RWPE2 (cell line): ENCODE results near the gene INO80.

Experiments
- ATAC-seq: fragments of 200-7000 bp; cut with Tn5 transposase; 3 replicates; pipeline ENCODE4 v1.9.1; 2021; ENCODE audit warnings: low read depth
- DNase-seq: peaks from one replicate; pipeline ENCODE4 v3.0.0-alpha.2; 2020; ENCODE audit warnings: low spot score
- H3K27ac ChIP-seq: fragments of 450-650 bp; 2 replicates; pipeline ENCODE4 v1.5.1; 2017; ENCODE audit warnings: mild to moderate bottlenecking; ENCODE audit not compliant: poor library complexity, severe bottlenecking
- H3K27me3 ChIP-seq: fragments of 250-450 bp; sonication (Bioruptor Pico); 2 replicates; pipeline ENCODE4 v1.5.1; 2021; ENCODE audit warnings: mild to moderate bottlenecking, moderate library complexity; ENCODE audit not compliant: insufficient read depth, poor library complexity, severe bottlenecking
- H3K36me3 ChIP-seq: fragments of 250-450 bp; sonication (Bioruptor Pico); 2 replicates; pipeline ENCODE4 v1.5.1; 2020; ENCODE audit warnings: low read depth, mild to moderate bottlenecking, moderate library complexity
- H3K4me1 ChIP-seq: fragments of 250-450 bp; sonication (Bioruptor Pico); 2 replicates; pipeline ENCODE4 v1.5.1; 2021; ENCODE audit warnings: mild to moderate bottlenecking, moderate library complexity; ENCODE audit not compliant: insufficient read depth, poor library complexity, severe bottlenecking
- H3K4me3 ChIP-seq: fragments of 250-450 bp; sonication (Bioruptor Pico); 2 replicates; pipeline ENCODE4 v1.5.1; 2021; ENCODE audit warnings: mild to moderate bottlenecking, moderate library complexity; ENCODE audit not compliant: severe bottlenecking
- H3K9me3 ChIP-seq: fragments of 250-450 bp; sonication (Bioruptor Pico); 2 replicates; pipeline ENCODE4 v1.5.1; 2021; ENCODE audit warnings: mild to moderate bottlenecking, moderate library complexity; ENCODE audit not compliant: severe bottlenecking
- TF ChIP-seq, protein P1 (sequence below): fragments of 450-650 bp; IDR thresholded peaks from one replicate; pipeline ENCODE4 v1.5.1; 2017; ENCODE audit warnings: mild to moderate bottlenecking, moderate library complexity; ENCODE audit not compliant: poor library complexity, severe bottlenecking

The INO80 gene

GRCh38 chr15:41028853-41029252 lies 87.2 kb downstream of the INO80 start:
- no peaks in the 10 kb centered on the region for H3K9me3 ChIP-seq
- no peak for ATAC-seq
- H3K36me3 ChIP-seq: peaks cover 67% of the 10 kb centered on the region
- H3K4me1 ChIP-seq: no peaks in the 10 kb centered on the region
- no peaks in the 10 kb centered on the region for H3K27me3 ChIP-seq
- H3K27ac ChIP-seq: no peak overlapping the region
- DNase-seq: no peak
- no peak overlapping the region for H3K4me3 ChIP-seq
- TF ChIP-seq, protein P1, sequence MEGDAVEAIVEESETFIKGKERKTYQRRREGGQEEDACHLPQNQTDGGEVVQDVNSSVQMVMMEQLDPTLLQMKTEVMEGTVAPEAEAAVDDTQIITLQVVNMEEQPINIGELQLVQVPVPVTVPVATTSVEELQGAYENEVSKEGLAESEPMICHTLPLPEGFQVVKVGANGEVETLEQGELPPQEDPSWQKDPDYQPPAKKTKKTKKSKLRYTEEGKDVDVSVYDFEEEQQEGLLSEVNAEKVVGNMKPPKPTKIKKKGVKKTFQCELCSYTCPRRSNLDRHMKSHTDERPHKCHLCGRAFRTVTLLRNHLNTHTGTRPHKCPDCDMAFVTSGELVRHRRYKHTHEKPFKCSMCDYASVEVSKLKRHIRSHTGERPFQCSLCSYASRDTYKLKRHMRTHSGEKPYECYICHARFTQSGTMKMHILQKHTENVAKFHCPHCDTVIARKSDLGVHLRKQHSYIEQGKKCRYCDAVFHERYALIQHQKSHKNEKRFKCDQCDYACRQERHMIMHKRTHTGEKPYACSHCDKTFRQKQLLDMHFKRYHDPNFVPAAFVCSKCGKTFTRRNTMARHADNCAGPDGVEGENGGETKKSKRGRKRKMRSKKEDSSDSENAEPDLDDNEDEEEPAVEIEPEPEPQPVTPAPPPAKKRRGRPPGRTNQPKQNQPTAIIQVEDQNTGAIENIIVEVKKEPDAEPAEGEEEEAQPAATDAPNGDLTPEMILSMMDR: no peak

DNA sequence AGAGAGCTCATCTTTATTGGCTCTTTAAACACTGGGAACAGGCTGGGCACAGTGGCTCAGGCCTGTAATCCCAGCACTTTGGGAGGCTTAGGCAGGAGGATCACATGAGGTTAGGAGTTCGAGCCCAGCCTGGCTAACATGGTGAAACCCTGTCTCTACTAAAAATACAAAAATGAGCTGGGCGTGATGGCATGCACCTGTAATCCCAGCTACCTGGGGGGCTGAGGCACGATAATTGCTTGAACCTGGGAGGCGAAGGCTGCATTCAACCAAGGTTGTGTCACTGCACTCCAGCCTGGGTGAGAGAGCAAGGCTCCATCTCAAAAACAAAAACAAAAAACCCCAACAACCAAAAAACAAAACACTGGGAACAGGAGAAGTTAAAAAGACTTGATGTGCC lies 90.7 kb downstream of the INO80 start:
- no peaks in the 10 kb centered on the region for H3K4me1 ChIP-seq
- ATAC-seq: no peak
- H3K27me3 ChIP-seq: no peaks in the 10 kb centered on the region
- DNase-seq: no peak
- no peak overlapping the region for H3K4me3 ChIP-seq
- H3K36me3 ChIP-seq: peaks cover 82% of the 10 kb centered on the region
- TF ChIP-seq, protein P1: no peak
- no peaks in the 10 kb centered on the region for H3K9me3 ChIP-seq
- H3K27ac ChIP-seq: no peak overlapping the region

DNA sequence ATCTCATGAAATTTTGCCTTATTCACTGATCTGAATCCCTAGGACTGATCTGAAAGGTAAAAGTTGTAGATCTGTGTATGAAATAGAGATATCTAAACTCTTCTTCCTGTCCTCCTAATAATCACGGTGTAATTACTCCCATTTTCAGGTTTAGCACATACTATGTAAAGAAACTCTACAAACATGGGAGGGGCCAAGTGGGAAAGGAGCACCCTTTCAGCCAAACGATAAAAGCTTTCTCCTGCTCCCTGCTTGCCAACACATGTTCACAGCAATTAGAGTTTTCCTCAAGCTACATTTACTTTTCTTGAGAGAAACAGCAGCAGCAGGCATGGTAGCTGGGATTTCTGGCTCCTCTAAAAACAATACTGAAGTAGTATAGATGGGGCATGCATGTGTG lies 91.2 kb downstream of the INO80 start:
- DNase-seq: no peak
- TF ChIP-seq, protein P1: no peak
- Histone ChIP-seq H3K27me3 (no peaks in the 10 kb centered on the region), H3K4me3 (no peak overlapping the region), H3K9me3 (no peaks in the 10 kb centered on the region), H3K4me1 (no peaks in the 10 kb centered on the region), H3K27ac (peak overlapping the region; percentile 12), H3K36me3 (peaks cover 87% of the 10 kb centered on the region)
- ATAC-seq: no peak

DNA sequence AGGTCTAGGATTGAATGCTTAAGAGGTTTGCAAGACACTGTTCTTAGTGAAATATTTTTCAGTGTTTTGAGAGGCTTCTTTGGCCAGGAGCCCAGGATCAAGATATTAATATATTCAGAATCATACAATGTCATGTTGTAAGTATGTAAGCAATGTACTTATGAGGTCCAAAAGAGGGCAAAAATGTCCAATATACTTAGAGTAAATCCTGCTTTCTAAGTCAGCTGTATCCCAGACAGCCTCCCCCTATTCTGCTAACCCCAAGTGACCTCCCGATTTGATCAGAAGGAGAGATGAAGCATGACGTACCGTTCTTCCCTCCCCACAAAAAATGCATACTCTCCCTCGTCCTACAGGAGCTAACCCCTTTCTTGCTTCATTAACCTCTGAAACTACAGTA lies 91.9 kb downstream of the INO80 start:
- Histone ChIP-seq H3K4me3 (no peak overlapping the region), H3K27me3 (no peaks in the 10 kb centered on the region), H3K36me3 (peaks cover 88% of the 10 kb centered on the region), H3K9me3 (no peaks in the 10 kb centered on the region), H3K4me1 (no peaks in the 10 kb centered on the region), H3K27ac (peak overlapping the region; percentile 12)
- ATAC-seq (peak; percentile 47; the same call in 2 of the 3 replicates), DNase-seq (no peak)
- TF ChIP-seq, protein P1: no peak

DNA sequence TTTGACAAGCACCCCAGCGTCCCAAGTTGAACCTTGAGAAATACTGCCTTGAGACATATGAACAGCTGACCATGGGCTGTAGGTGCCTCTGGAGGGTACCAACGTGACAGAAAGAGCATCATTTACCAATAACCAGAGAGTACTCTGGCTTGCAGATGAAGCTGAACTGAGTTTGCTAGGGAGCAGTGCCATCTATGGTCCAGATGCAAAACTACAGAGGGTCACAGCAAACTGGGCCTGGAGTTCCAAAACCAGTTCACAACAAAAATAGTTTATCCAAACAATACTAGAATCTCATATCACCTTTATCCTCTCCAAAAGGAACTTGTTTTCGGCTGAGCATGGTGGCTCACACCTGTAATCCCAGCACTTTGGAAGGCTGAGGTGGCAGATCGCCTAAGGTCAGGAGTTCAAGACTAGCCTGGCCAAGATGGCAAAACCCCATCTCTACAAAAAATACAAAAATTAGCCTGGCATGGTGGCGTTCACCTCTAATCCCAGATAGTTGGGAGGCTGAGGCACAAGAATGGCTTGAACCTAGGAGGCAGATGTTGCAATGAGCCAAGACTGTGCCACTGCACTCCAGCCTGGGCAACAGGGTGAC lies 93.5 kb downstream of the INO80 start:
- no peak overlapping the region for H3K27ac ChIP-seq
- H3K36me3 ChIP-seq: peaks cover 87% of the 10 kb centered on the region
- no peak overlapping the region for H3K4me3 ChIP-seq
- no peaks in the 10 kb centered on the region for H3K27me3 ChIP-seq
- H3K4me1 ChIP-seq: no peaks in the 10 kb centered on the region
- peak; percentile 65 for ATAC-seq
- H3K9me3 ChIP-seq: no peaks in the 10 kb centered on the region
- TF ChIP-seq, protein P1: peak; percentile 88
- DNase-seq: no peak
